KMS-11 (cell line): ENCODE data around the gene COL26A1.
"Not testable (repeated sequence)": the region's sequence is repeated elsewhere in the genome, so short reads cannot be mapped to it uniquely, and the experiment has no call there.

Experiments
- H2AFZ ChIP-seq: fragments of 200-600 bp; sonication (generic); 2 replicates; pipeline ENCODE4 v1.6.1; 2016; ENCODE audit warnings: antibody characterized with exemption, mixed run types, low read depth
- H3K27ac ChIP-seq: fragments of 200-600 bp; sonication (generic); 2 replicates; pipeline ENCODE4 v1.6.1; 2016; ENCODE audit warnings: mild to moderate bottlenecking, mixed run types
- H3K27me3 ChIP-seq: fragments of 200-600 bp; sonication (generic); 2 replicates; pipeline ENCODE4 v1.6.1; 2017; ENCODE audit warnings: mild to moderate bottlenecking, low read depth, mixed run types, moderate library complexity; ENCODE audit not compliant: insufficient read depth
- H3K36me3 ChIP-seq: fragments of 200-600 bp; sonication (generic); 2 replicates; pipeline ENCODE4 v1.6.1; 2017; ENCODE audit warnings: mild to moderate bottlenecking, mixed run types; ENCODE audit not compliant: insufficient read depth
- H3K4me1 ChIP-seq: fragments of 200-600 bp; sonication (generic); 2 replicates; pipeline ENCODE4 v1.6.1; 2016; ENCODE audit warnings: mild to moderate bottlenecking, low read depth, mixed run types; ENCODE audit not compliant: poor library complexity, severe bottlenecking
- H3K4me2 ChIP-seq: fragments of 200-600 bp; sonication (generic); 2 replicates; pipeline ENCODE4 v1.7.0; 2016; ENCODE audit warnings: mild to moderate bottlenecking, mixed run types
- H3K4me3 ChIP-seq: fragments of 200-600 bp; sonication (generic); IDR thresholded peaks from 2 replicates; pipeline ENCODE4 v1.6.1; 2017; ENCODE audit warnings: low read depth, low read length, mixed read lengths; ENCODE audit not compliant: insufficient read depth
- H3K79me2 ChIP-seq: fragments of 200-600 bp; sonication (generic); 2 replicates; pipeline ENCODE4 v1.6.1; 2016; ENCODE audit warnings: low read depth, mixed run types; ENCODE audit not compliant: insufficient read depth
- H3K9ac ChIP-seq: fragments of 200-600 bp; sonication (generic); 2 replicates; pipeline ENCODE4 v1.6.1; 2016; ENCODE audit warnings: mild to moderate bottlenecking, mixed run types
- H4K20me1 ChIP-seq: fragments of 200-600 bp; sonication (generic); 2 replicates; pipeline ENCODE4 v1.6.1; 2016; ENCODE audit warnings: mild to moderate bottlenecking, mixed run types; ENCODE audit not compliant: insufficient read depth
- TF ChIP-seq, protein P1 (sequence below): fragments of 200-600 bp; sonication (generic); conservative IDR thresholded peaks from 2 replicates; pipeline ENCODE4 v1.6.1; 2017; ENCODE audit warnings: low read depth, mild to moderate bottlenecking, antibody characterized with exemption, low read length, moderate library complexity, mixed read lengths

The COL26A1 gene

DNA sequence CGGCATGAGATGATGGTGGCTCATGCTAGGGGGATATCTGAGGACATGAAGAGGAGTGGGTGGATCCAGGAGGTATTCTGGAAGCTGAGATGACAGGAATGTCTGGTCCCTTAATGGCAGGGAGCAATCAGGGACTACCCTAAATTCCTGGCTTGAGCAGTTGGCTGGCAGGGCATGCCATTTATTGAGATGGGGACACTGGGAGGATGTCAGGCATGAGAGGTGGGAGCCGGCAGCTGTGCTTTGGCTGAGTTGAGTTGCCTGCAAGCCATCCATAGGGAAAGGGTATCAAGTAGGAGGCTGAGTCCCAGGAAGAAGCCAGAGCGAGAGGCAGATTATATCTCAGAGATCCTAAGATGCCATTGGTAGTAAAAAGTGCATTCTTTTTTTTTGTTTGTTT lies 69.6 kb downstream of the COL26A1 start:
- peaks cover 51% of the 10 kb centered on the region for H3K27me3 ChIP-seq

DNA sequence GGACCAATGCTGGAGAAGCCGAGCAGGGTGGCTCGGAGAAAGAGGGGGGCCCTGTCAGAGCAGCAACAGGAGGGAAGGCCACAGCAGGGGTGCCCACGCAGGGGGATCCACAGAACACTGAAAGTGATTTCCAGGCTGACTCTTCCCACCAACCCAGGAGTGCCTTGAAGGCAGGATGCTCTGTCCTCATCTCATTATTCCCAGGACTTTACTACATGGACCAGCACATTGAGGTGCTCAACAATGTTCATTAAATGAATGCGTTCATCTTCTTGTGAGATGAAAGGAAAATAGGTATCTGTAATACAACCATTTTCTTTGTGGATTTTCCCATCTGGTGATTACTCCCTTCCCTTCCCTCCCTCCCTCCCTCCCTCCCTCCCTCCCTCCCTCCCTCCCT lies 71.0 kb downstream of the COL26A1 start:
- no peak overlapping the region for H3K4me3 ChIP-seq
- H3K79me2 ChIP-seq, result no peaks in the 10 kb centered on the region
- H3K9ac ChIP-seq, result no peak overlapping the region
- peaks cover 55% of the 10 kb centered on the region for H3K27me3 ChIP-seq
- H2AFZ ChIP-seq, result no peak overlapping the region
- no peaks in the 10 kb centered on the region for H3K36me3 ChIP-seq
- no peaks in the 10 kb centered on the region for H3K4me1 ChIP-seq
- H3K27ac ChIP-seq, result no peak overlapping the region
- no peak overlapping the region for H3K4me2 ChIP-seq
- TF ChIP-seq, protein P1, sequence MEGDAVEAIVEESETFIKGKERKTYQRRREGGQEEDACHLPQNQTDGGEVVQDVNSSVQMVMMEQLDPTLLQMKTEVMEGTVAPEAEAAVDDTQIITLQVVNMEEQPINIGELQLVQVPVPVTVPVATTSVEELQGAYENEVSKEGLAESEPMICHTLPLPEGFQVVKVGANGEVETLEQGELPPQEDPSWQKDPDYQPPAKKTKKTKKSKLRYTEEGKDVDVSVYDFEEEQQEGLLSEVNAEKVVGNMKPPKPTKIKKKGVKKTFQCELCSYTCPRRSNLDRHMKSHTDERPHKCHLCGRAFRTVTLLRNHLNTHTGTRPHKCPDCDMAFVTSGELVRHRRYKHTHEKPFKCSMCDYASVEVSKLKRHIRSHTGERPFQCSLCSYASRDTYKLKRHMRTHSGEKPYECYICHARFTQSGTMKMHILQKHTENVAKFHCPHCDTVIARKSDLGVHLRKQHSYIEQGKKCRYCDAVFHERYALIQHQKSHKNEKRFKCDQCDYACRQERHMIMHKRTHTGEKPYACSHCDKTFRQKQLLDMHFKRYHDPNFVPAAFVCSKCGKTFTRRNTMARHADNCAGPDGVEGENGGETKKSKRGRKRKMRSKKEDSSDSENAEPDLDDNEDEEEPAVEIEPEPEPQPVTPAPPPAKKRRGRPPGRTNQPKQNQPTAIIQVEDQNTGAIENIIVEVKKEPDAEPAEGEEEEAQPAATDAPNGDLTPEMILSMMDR, result no peak
- H4K20me1 ChIP-seq, result no peaks in the 10 kb centered on the region

More for the DNA sequence above, 69.6 kb downstream of the COL26A1 start:
- no peak overlapping the region for H3K27ac ChIP-seq
- H4K20me1 ChIP-seq, result no peaks in the 10 kb centered on the region
- H2AFZ ChIP-seq, result no peak overlapping the region
- no peaks in the 10 kb centered on the region for H3K4me1 ChIP-seq
- no peaks in the 10 kb centered on the region for H3K79me2 ChIP-seq
- no peak overlapping the region for H3K4me3 ChIP-seq
- no peaks in the 10 kb centered on the region for H3K36me3 ChIP-seq
- no peak overlapping the region for H3K9ac ChIP-seq
- TF ChIP-seq, protein P1, result no peak
- H3K4me2 ChIP-seq, result no peak overlapping the region

DNA sequence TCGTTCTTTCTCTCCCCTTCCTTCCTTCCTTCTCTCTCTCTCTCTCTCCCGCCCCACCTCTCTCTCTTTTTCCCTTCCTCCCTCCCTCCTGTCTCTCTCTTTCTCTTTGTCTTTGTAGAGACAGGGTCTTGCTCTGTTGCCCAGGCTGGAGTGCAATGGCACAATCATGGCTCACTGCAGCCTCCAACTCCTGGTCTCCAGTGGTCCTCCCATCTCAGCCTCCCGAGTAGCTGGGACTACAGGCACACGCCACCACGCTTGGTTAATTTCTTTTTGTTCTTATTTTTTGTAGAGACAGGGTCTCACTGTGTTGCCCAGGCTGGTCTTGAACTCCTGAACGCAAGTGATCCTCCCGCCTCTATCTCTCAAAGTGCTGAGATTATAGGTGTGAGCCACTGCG lies 71.5 kb downstream of the COL26A1 start:
- H3K27me3 ChIP-seq, result peaks cover 55% of the 10 kb centered on the region
- not testable (repeated sequence) for H3K9ac ChIP-seq, H3K4me3 ChIP-seq, H3K4me1 ChIP-seq, H3K27ac ChIP-seq, H4K20me1 ChIP-seq, H3K4me2 ChIP-seq, H3K79me2 ChIP-seq, H2AFZ ChIP-seq, H3K36me3 ChIP-seq

DNA sequence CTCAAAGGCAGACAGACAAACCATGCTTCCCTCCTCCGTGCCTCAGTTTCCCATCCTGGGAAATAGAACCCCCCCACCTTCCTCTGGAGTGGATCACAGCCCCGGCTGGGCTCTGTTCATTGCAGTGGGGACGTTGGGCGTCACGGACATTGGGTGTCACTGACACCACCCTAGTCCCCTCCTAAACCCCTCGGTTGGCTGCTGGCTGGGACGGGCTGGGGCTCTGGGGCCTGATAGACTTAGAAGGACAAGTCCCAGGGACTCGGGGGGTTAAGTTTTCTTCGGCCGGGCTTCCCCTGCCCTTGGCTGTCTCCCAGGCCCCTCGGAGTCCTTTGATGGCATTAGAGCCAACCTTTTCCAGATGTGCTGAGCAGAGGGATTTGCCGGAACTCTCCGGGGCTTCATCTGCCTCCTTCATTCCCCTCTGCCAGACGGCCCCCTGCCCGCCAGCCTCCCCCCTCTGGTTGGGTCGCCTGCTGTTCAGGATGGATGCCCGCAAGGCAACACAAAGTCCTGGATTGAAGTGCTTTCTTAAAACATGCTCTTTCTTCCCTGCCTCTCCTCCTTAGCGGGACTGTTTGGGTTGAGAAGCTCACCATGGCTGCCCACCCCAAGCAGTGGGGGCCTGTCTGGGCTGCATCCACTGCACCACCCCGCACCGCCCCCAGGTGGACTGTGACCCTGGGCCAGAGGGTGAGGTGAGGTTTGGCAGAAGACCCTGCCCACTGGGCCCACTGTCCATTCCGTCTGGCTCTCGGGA lies 73.0 kb downstream of the COL26A1 start:
- no peaks in the 10 kb centered on the region for H3K4me1 ChIP-seq
- TF ChIP-seq, protein P1, result no peak
- no peak overlapping the region for H3K4me3 ChIP-seq
- no peak overlapping the region for H3K27ac ChIP-seq
- no peak overlapping the region for H3K9ac ChIP-seq
- peaks cover 61% of the 10 kb centered on the region for H3K27me3 ChIP-seq
- no peak overlapping the region for H2AFZ ChIP-seq
- H3K36me3 ChIP-seq, result no peaks in the 10 kb centered on the region
- no peaks in the 10 kb centered on the region for H4K20me1 ChIP-seq
- no peaks in the 10 kb centered on the region for H3K79me2 ChIP-seq
- H3K4me2 ChIP-seq, result no peak overlapping the region

DNA sequence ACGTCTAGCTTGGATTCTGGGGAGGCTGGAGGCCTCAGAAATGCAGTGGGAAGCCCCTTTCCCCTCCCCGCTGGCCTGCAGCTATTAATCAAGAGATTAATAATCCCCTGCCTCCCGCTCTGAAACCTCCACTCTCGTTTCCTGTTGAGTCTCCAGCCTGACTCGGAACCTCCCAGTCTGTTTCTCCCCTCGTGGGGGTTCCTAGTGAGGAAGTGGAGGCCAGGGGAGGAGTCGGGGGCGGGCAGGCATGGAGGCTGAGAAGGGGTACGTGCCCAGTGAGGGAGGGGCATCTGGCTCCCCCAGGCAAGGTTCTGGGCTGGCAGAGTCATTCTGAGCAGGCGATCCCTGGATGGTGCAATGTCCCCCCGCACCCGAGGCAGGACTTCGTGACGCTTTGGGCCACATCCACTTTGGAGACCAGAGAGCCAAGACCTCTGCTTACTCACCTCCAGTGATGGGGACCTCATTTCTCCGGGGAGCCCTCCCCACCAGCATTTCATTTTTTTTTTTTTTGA lies 73.6 kb downstream of the COL26A1 start:
- H3K27ac ChIP-seq, result no peak overlapping the region
- H3K4me1 ChIP-seq, result no peaks in the 10 kb centered on the region
- peaks cover 58% of the 10 kb centered on the region for H3K27me3 ChIP-seq
- H3K9ac ChIP-seq, result no peak overlapping the region
- TF ChIP-seq, protein P1, result no peak
- no peaks in the 10 kb centered on the region for H3K79me2 ChIP-seq
- H3K36me3 ChIP-seq, result no peaks in the 10 kb centered on the region
- no peak overlapping the region for H2AFZ ChIP-seq
- H3K4me2 ChIP-seq, result no peak overlapping the region
- no peak overlapping the region for H3K4me3 ChIP-seq
- no peaks in the 10 kb centered on the region for H4K20me1 ChIP-seq
